Neural progenitor cell (in vitro differentiated cells): ENCODE measurements around the gene FAM20C.

ENCODE experiments used
- CTCF ChIP-seq: fragments of 200-600 bp; sonication (generic); IDR thresholded peaks from 2 replicates; pipeline ENCODE4 v1.5.1; 2017; ENCODE audit warnings: antibody characterized with exemption, mild to moderate bottlenecking
- EZH2 ChIP-seq: fragments of 200-600 bp; sonication (generic); IDR thresholded peaks from 2 replicates; pipeline ENCODE4 v1.6.1; 2017; ENCODE audit warnings: antibody characterized with exemption, mild to moderate bottlenecking, moderate library complexity
- EZH2phosphoT487 ChIP-seq: fragments of 200-600 bp; sonication (generic); IDR thresholded peaks from 2 replicates; pipeline ENCODE4 v1.6.1; 2017; ENCODE audit warnings: antibody characterized with exemption

GRCh38 chr7:211715-212058 lies 19.3 kb downstream of the FAM20C start:
- no peak for TF ChIP-seq CTCF
- no peak for TF ChIP-seq EZH2
- no peak for TF ChIP-seq EZH2phosphoT487
